NCI-H2227 (cell line): Measurements from ENCODE around the gene CBLB.

Experiments used
- DNase-seq: peaks from one replicate; lab custom pipeline; 2025; ENCODE audit not compliant: unreplicated experiment; lab: John Stamatoyannopoulos, UW

Gene CBLB

DNA sequence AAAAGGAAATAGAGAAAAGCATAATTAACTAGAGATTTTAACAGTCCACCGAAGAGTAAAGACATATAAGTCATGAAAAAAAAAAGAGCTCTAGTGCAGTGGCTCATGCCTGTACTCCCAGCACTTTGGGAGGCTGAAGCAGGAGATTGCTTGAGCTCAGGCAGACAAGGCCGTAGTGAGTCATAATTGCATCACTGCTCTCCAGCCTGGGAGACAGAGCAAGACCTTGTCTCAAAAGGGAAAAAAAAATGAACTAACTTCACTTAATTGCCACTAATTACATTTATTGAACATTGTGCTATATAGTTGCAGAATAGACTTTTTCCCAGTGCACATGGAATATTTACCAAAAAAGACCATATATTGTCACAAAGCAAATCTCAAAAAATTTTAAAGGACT is 221.8 kb downstream of the CBLB start:
- no peak for DNase-seq

DNA sequence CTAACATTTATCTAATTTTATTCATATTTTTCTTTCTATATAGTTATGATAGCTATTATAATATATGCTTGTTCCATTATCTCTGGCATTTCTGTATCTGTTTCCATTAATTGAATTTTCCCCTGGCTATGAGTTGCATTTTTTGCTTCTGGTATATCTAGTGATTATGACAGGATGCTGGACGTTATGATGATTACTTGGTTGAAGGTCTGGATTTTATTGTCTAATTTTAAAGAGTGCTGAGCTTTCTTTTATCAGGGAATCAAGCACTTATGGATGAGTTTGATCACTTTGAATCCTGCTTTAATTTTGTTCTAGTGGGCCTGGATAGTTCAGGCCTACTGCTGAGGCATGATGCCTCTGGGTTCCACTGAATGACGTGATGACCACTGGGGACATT is 229.7 kb downstream of the CBLB start:
- DNase-seq = no peak

DNA sequence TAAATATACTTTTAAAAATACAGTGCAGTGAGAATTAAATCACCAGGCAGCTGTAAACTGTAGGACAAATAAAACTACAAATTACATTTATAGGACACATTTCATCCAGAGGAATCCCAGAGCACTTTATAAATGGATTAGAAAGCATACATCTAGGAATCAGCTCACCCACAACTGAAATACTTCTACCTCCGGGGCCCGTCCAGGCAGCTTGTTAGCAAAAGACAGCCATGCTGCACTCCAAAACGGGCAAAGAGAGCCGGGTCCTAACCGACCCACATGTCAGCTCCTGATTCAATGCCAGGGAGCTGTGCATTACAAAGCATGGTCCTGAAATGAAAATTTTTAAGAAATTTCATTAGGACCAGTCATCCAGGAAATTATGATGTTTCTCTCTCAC is 234.1 kb downstream of the CBLB start:
- DNase-seq = no peak

DNA sequence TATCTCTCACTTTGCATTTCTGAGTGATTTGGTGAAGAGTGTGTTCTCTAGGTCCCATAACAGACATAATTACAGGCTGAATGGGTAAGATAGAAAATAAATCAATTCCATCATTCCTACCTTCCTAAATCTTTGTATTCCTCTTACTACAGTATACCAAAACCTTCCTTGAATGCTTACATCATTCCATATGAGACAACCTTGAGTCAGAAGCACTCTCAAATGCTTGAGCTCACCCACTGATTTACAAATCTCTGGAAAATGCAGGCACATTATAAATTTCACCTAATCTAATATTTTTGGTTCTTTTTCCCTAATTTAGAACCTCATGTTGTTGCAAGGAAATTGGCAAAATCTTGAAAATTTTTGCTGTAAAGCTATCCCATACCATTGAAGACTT is 239.1 kb downstream of the CBLB start:
- no peak for DNase-seq

DNA sequence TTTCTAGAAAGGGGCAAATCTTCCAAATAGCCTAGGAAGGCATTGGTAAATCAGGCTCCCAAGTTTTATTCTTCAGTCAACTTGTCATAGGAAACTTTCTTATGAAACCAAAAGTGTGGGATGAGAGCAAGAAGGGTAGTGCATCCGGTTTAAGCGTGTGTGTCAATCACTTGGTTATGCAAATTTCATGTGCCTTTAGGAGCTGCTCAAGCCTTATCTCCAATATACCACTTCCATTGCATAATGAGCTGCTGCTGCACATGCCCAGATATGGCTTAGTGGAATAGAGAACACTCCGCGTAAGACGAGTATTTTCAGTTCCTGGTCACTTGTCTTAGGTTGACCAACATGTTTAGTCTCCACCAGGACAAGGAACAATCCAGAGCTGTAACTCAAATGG is 242.1 kb downstream of the CBLB start:
- DNase-seq = no peak

DNA sequence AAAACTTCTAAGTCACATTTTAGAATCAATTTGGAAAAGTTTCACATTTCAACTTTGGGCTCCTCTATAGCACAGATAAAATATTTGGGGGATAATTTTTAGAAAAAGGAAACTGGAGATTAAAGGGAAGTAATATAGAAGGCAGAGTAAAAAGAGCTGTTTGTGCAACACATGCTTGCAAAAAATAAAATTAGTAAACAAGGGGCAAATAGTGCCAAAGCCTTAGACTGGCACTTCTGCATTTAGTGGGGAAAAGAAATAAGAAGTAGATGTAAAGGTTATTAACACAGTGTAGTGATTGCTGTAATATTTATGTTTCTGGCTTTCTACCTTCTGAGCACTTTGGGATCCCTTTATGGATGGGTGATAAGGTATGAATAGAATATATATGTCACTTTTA is 246.6 kb downstream of the CBLB start:
- no peak for DNase-seq

DNA sequence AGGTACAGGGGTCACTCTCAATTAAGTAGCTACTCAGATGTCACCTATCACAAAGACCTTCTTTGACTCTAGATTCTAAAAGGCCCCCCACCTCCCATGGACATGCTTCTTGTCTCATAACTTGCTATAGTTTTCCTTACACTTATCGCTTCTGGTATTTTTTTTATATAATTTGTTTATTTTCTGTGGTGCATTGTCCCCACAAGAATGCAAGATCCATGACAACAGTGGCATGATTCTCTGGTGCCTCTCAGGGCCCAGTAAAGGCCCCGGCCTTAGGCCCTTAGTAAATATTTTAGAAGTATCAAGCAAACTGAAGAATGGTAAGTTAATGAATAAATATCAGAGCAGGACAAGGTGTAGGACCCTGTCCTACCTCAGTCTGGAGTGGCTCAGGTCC is 248.6 kb downstream of the CBLB start:
- DNase-seq = no peak

DNA sequence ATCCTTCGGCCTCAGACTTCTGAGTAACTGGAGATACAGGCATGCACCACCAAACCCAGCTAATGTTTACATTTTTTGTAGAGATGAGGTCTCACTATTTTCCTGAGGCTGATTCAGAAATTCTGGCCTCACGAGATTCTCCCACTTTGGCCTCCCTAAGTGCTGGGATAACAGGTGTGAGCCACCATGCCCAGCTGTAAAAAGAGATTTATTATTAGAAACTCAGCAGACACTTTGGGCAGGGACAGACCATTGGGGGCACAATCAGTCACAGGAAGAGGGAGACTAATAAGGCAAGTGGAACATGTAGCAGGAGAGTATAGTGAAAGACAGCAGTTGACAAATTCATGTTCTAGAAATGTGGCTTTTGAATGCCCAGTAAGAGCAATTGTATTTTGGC is 249.2 kb downstream of the CBLB start:
- DNase-seq = no peak

DNA sequence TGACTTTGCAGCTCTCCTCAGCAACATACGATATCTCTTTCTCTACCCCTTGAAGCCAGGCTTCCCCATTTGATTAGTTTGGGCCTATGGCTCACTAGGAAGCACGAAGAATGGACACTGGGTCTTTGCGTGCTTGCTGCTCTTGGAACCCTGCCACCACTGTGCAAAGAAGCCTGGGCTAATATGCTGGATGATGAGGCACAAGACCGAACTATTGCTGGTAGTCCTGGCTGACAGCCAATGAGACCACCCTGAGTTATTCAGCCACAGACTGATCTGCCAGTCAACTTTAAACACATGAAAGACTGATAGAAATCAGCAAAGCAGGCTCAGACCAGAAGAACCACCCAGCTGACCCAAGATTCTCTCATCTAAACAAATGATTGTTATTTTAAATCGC is 250.3 kb downstream of the CBLB start:
- no peak for DNase-seq

DNA sequence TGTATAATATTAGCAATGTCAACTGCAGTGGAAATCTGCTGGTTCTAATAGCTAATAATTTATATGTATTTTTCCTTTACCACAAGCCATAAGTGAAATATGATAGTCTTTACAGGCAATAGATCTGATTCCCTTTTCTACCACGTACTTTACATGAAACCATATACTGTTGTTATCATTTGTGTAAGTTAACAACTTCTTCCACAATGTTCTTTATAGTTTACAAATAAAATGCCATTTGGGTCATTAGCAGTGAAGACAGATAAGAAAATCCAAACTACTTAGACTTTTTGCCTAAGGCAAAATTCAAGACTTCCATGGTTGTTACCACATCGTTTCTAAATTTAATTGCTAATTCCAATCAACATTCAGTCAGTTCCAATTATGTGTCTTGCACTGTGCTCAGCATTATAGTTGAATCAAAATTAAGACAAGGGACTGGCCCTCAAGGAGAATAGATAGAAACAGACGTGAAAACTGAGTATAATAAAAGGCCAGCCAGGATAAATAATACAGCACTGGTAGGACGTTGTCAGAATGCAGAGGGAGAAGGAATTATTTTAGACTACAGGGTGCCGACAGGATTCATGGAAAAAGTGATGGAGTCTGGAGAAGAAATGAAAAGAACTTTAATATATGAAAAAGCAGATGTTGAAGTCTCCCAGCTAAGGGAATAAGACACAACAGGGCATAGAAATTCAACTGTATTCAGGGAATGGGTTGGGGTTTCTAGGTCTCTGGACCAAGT is 252.3 kb downstream of the CBLB start:
- DNase-seq = no peak

DNA sequence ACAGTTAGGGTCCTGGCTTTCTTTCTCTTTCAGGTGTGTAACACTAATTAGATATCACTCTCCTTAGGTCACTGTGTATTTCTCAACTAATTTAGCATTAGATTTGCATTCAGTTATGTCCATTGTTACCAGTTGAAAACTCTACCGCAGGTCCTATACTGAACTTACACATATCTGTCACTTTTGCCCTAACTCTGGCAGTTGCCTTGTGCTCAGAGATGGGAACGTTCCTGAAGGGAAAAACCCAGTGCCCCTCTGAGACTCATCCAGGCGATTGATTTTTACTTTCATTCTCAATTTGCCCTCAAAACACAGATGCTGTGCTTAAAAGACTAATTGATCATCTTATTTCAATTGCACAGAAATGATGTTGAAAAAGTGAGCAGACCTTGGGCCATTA is 253.0 kb downstream of the CBLB start:
- no peak for DNase-seq

DNA sequence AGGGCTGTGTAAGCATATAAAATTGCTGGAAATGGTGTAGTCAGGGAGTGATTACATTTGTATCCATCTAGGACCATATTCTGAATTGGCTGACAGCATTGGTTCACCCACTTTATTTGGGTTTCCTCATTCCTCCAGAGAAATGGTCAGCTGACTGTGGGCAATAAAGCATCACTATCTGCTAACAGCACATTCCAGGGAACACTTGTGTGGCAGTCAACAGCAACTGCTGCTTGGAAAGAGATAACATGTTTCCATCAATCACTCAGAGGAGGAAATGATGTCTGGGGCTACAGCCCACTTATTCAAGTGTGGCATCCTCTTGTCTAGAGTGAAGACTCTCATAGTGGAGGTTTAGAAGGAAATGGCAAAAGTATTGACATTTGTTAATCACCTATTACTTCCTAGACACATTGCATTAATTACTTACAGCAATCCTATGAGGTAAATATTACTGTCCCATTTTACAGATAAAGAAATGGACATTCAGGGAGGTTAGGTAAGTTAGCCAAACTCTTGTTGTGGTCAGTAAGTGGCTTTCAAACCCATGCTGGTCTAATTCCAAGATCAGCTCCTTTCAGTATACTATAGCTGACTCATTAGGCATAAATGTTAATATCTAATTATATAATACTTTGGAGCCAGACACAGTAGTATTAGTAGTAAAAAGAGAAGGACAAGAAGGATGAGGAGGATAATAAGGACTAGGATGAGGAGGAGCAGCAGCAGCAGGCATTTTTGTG is 254.4 kb downstream of the CBLB start:
- DNase-seq = no peak

DNA sequence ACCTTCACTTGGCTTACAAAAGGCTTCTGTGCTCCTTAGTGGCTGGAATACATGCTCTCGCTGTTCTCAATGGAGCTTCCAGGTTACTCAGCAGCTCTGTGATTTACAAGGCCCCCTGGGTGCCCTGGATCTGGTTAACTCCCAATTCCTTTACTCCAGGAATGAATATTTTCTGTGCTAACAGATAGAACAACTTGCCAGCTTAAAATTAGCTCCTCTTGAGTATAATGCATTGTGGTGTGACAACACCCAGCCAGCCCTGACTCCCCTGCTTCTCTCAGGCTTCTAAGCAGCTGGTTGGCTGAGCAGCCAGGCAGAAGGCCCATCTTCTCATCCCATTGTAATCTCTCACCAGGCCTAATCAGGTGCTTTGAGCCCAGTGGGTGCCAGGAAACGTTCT is 255.7 kb downstream of the CBLB start:
- DNase-seq = no peak

DNA sequence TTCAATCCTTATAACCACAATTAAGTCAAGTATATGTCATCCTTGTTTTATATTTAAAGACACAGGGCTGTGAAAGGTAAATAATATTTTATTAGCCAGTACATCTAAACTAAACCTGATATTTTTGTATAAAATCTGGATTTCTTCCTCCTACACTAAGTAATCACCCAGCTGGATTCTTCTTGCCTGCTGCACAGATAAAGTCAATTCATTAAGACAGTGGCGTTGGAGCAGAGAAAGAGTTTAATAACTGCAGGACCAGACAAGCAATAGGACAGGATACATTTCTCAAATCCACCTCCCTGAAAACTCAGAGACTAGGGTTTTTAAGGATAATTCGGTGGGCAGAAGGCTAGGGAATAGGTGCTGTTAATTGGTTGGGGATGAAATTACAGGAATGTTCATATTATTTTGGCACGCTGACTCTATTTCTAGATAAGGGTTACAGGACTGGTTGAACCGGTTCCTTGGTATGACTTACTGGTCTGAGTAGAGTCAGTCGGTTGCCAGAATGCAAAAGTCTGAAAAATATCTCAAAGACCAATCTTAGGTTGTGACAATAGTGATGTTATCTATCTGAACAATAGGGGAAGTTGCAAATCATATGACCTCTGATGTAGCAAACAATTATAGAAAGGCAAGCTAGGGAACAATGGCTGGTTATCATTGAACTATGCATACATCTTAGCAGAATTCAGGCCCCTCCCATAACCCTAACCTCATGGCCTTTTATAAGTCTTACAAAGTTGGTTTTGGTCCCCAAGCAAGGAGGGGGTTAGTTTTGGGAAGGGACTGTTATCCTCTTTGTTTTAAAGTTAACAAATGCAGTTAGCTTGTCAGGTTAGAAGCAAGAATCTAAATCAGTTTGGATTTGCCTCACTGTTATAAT is 257.3 kb downstream of the CBLB start:
- no peak for DNase-seq

DNA sequence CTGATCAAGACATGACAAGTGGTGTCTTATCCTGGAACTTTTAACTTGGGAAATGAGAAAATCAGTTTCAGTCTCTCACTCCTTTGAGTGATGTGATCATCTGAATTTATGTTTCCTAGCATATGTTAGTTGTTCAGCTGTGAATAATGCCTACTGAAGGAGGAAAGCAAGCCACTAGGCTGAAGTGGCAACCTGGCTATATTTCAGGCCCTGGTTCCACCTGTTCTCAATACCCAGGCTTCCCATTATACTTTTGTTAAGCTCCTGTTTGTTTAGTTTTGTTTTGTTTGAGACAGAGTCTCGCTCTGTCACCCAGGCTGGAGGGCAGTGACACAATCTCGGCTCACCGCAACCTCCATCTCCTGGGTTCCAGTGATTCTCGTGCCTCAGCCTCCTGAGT is 258.3 kb downstream of the CBLB start:
- no peak for DNase-seq

DNA sequence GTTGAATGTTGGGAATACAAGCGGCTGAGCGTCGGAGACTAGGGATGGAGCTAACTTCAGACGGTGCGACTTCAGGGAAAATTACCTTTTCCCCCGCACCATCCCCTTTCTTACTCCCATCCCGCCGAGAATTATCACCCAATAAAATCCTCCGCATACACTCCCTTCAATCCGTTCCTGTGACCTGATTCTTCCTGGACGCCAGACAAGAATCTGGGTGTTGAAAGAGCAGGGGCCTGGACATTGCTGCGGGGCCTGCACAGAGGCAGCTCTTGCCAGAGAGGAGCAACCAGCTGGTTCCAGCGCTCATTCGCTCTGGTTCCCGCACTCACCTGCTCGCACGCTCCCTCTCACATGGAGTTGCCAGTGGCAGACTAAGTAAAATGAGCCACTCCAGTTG is 260.2 kb downstream of the CBLB start:
- no peak for DNase-seq

DNA sequence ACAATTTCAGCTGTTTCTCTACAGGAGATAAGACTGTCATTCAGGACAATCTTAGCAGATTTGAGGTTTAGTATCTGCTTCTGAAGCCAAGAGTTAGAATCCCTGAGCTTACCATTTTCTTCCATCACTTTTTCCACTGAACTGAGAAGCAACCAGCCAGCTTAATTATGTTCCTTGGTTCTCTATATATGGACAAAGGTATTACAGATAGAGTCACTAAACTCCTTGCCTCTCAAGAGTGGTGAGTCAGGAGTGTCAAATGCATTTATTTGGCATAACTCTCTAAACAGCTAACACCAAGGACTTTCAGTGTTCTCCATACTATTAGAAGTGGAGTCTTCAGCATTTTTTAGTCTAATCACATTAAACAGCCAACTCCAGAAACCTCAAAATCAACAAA is 262.8 kb downstream of the CBLB start:
- DNase-seq = no peak
